Central memory CD8-positive, alpha-beta T cell (primary cell): ENCODE data around the gene RNFT1.
A peak's percentile ranks its signal among the peaks of the same experiment; 100 is the strongest.
"Not testable (repeated sequence)": the region's sequence is repeated elsewhere in the genome, so short reads cannot be mapped to it uniquely, and the experiment has no call there.

Experiments
- ATAC-seq: fragments of 150-1000 bp; cut with Tn5 transposase; replicated peaks from 2 replicates; pipeline ENCODE4 v1.10.0; 2022; ENCODE audit warnings: mild to moderate bottlenecking, moderate FRiP score, moderate number of reproducible peaks; ENCODE audit not compliant: poor library complexity, severe bottlenecking; ENCODE audit errors: extremely low read depth
- DNase-seq, 2 donors: peaks; one replicate each; pipeline ENCODE4 v3.0.0; 2021; ENCODE audit warnings: low spot score in 2 of 2
- H3K27ac Mint-ChIP-seq: one replicate; pipeline ENCODE4 v1.8.0; 2022; ENCODE audit warnings: low read depth, mild to moderate bottlenecking, moderate library complexity, mixed read lengths
- H3K27me3 Mint-ChIP-seq: one replicate; pipeline ENCODE4 v1.8.0; 2022; ENCODE audit warnings: mixed read lengths
- H3K36me3 Mint-ChIP-seq: one replicate; pipeline ENCODE4 v1.8.0; 2022; ENCODE audit warnings: mild to moderate bottlenecking, moderate library complexity, mixed read lengths; ENCODE audit not compliant: insufficient read depth
- H3K4me1 Mint-ChIP-seq: one replicate; pipeline ENCODE4 v1.8.0; 2022; ENCODE audit warnings: mixed read lengths
- H3K4me3 Mint-ChIP-seq: one replicate; pipeline ENCODE4 v1.8.0; 2022; ENCODE audit warnings: mild to moderate bottlenecking, moderate library complexity, mixed read lengths
- H3K9me3 Mint-ChIP-seq: one replicate; pipeline ENCODE4 v1.8.0; 2022; ENCODE audit warnings: mixed read lengths

Gene RNFT1

GRCh38 chr17:59962739-59963318 lies 1.7 kb downstream of the RNFT1 start:
- Mint-ChIP-seq H3K4me1 (peaks cover 29% of the 10 kb centered on the region), H3K27me3 (no peaks in the 10 kb centered on the region)

GRCh38 chr17:59959574-59959973 lies 5.0 kb downstream of the RNFT1 start:
- not testable (repeated sequence) for ATAC-seq, H3K27me3 Mint-ChIP-seq, H3K9me3 Mint-ChIP-seq, DNase-seq, H3K4me3 Mint-ChIP-seq
- Mint-ChIP-seq H3K36me3 (peaks cover 42% of the 10 kb centered on the region), H3K4me1 (peaks cover 24% of the 10 kb centered on the region), H3K27ac (peak overlapping the region; percentile 32)

More at GRCh38 chr17:59962739-59963318, 1.7 kb downstream of the RNFT1 start:
- no peaks in the 10 kb centered on the region for H3K9me3 Mint-ChIP-seq
- DNase-seq: no peak
- no peak for ATAC-seq
- peak overlapping the region; percentile 95 for H3K4me3 Mint-ChIP-seq
- peaks cover 29% of the 10 kb centered on the region for H3K36me3 Mint-ChIP-seq
- no peak overlapping the region for H3K27ac Mint-ChIP-seq

- ATAC-seq (no peak), DNase-seq (no peak)
- peaks cover 34% of the 10 kb centered on the region for H3K36me3 Mint-ChIP-seq
- H3K4me3 Mint-ChIP-seq: no peak overlapping the region
- no peak overlapping the region for H3K27ac Mint-ChIP-seq
- no peaks in the 10 kb centered on the region for H3K27me3 Mint-ChIP-seq
- H3K4me1 Mint-ChIP-seq: peaks cover 16% of the 10 kb centered on the region
- H3K9me3 Mint-ChIP-seq: no peaks in the 10 kb centered on the region
Measured at GRCh38 chr17:59954856-59955255, 9.7 kb downstream of the RNFT1 start.

- DNase-seq (no peak), ATAC-seq (no peak)
- Mint-ChIP-seq H3K9me3 (no peaks in the 10 kb centered on the region), H3K27ac (no peak overlapping the region), H3K4me3 (no peak overlapping the region), H3K36me3 (peaks cover 30% of the 10 kb centered on the region), H3K4me1 (peaks cover 5% of the 10 kb centered on the region), H3K27me3 (no peaks in the 10 kb centered on the region)
Measured at GRCh38 chr17:59950049-59950448, 14.5 kb downstream of the RNFT1 start.

- not testable (repeated sequence) for H3K27me3 Mint-ChIP-seq, DNase-seq, H3K4me3 Mint-ChIP-seq, H3K9me3 Mint-ChIP-seq, H3K27ac Mint-ChIP-seq, ATAC-seq, H3K4me1 Mint-ChIP-seq
- peaks cover 46% of the 10 kb centered on the region for H3K36me3 Mint-ChIP-seq
Measured at GRCh38 chr17:59947310-59947709, 17.2 kb downstream of the RNFT1 start.

- not testable (repeated sequence) for DNase-seq, ATAC-seq, H3K9me3 Mint-ChIP-seq, H3K4me3 Mint-ChIP-seq, H3K27me3 Mint-ChIP-seq, H3K27ac Mint-ChIP-seq, H3K4me1 Mint-ChIP-seq
- peaks cover 49% of the 10 kb centered on the region for H3K36me3 Mint-ChIP-seq
Measured at GRCh38 chr17:59946433-59946832, 18.1 kb downstream of the RNFT1 start.

- Mint-ChIP-seq H3K27me3 (no peaks in the 10 kb centered on the region), H3K9me3 (no peaks in the 10 kb centered on the region), H3K4me1 (no peaks in the 10 kb centered on the region), H3K36me3 (peaks cover 78% of the 10 kb centered on the region), H3K4me3 (no peak overlapping the region), H3K27ac (no peak overlapping the region)
- ATAC-seq (no peak), DNase-seq (no peak)
Measured at GRCh38 chr17:59941131-59941530, 23.4 kb downstream of the RNFT1 start.

- not testable (repeated sequence) for H3K9me3 Mint-ChIP-seq, H3K27ac Mint-ChIP-seq, H3K4me3 Mint-ChIP-seq, ATAC-seq, DNase-seq, H3K4me1 Mint-ChIP-seq, H3K27me3 Mint-ChIP-seq
- H3K36me3 Mint-ChIP-seq: peaks cover 79% of the 10 kb centered on the region
Measured at GRCh38 chr17:59940697-59941096, 23.8 kb downstream of the RNFT1 start.

GRCh38 chr17:59933317-59933716 lies 31.2 kb downstream of the RNFT1 start:
- H3K27ac Mint-ChIP-seq, H3K4me3 Mint-ChIP-seq, DNase-seq, H3K9me3 Mint-ChIP-seq, H3K4me1 Mint-ChIP-seq, ATAC-seq, H3K27me3 Mint-ChIP-seq: not testable (repeated sequence)
- peaks cover 87% of the 10 kb centered on the region for H3K36me3 Mint-ChIP-seq

GRCh38 chr17:59930768-59931167 lies 33.8 kb downstream of the RNFT1 start:
- not testable (repeated sequence) for H3K9me3 Mint-ChIP-seq, ATAC-seq, H3K4me3 Mint-ChIP-seq, H3K4me1 Mint-ChIP-seq, H3K27me3 Mint-ChIP-seq, H3K27ac Mint-ChIP-seq, DNase-seq
- H3K36me3 Mint-ChIP-seq: peaks cover 79% of the 10 kb centered on the region

GRCh38 chr17:59930121-59930520 lies 34.4 kb downstream of the RNFT1 start:
- H3K27ac Mint-ChIP-seq, H3K4me3 Mint-ChIP-seq, H3K9me3 Mint-ChIP-seq, H3K4me1 Mint-ChIP-seq, ATAC-seq, H3K27me3 Mint-ChIP-seq, DNase-seq: not testable (repeated sequence)
- H3K36me3 Mint-ChIP-seq: peaks cover 79% of the 10 kb centered on the region

GRCh38 chr17:59920637-59921036 lies 43.9 kb downstream of the RNFT1 start:
- H3K27me3 Mint-ChIP-seq, H3K4me1 Mint-ChIP-seq, ATAC-seq, H3K27ac Mint-ChIP-seq, H3K4me3 Mint-ChIP-seq, DNase-seq, H3K9me3 Mint-ChIP-seq: not testable (repeated sequence)
- peaks cover 65% of the 10 kb centered on the region for H3K36me3 Mint-ChIP-seq

GRCh38 chr17:59916446-59916845 lies 48.1 kb downstream of the RNFT1 start:
- H3K27ac Mint-ChIP-seq: no peak overlapping the region
- H3K36me3 Mint-ChIP-seq: peaks cover 68% of the 10 kb centered on the region
- H3K4me1 Mint-ChIP-seq: peaks cover 7% of the 10 kb centered on the region
- ATAC-seq: no peak
- H3K4me3 Mint-ChIP-seq: no peak overlapping the region
- no peak for DNase-seq
- no peaks in the 10 kb centered on the region for H3K27me3 Mint-ChIP-seq
- H3K9me3 Mint-ChIP-seq: no peaks in the 10 kb centered on the region
